ENCODE data around the gene MED19.

DNA sequence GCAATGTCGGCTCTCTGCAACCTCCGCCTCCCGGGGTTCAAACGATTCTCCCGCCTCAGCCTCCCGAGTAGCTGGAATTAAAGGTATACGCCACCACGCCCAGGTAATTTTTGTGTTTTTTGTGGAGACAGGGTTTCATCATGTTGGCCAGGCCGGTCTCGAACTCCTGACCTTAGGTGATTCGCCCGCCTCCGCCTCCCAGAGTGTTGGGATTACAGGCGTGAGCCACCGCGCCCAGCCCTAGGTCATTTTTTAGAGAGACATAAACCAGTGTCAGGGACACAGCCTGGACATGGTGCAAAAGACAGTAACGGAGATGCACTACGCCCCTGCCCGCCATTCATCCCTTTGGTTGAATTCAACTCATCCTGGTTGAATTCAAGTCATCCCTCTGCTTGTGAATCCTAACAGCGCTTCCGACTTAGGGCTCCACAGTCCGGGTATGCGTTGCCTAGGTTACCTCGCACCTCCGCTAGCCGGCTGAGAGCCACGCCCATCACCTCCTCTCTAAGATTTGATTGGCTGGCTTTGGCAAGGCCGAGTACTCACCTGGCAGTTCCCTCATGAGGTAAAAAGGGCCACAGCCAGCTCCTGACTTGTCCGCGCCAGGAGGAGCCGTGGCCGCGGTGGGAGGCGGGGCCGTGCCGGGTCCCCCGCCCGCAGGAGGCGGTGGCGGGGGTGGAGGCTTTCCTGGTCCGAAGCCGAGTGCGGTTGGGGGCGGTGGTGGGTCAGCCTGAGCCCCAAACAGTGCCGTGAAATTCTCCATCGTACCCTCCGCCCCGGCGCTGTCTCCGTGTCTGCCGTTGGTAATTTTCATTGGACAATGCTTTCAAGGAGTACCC lies at the start of gene MED19:
- TF ChIP-seq CTCF (IDR thresholded peaks at IDR 0.05; ENCODE audit: low read length) (no peak), EZH2 (IDR thresholded peaks at IDR 0.05; ENCODE audit: borderline replicate concordance, low read length) (no peak)
